Measurements from ENCODE around the gene HECTD3.

DNA sequence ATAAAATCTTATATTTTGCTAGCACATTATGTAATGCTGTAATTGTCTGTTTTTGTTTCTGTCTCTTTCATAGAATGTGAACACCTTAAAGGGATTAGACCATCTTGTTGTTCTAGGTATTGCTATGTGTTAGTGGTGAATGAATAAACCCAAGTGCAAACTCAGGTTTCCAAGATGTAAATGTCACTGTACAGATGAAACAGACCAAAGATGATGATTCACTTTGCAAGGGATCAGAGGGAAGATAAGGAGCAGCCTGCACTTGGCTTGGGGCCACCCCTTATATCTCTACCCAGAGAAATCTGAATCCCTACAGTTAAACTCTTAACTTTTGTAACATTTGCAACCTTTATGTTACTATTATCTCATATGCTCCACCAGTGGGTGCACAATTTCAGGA lies 26.3 kb upstream of the HECTD3 start:
- no peak for TF ChIP-seq CTCF (IDR thresholded peaks at IDR 0.05)
- no peak for TF ChIP-seq POLR2A (IDR thresholded peaks at IDR 0.05)

Data from tibial nerve (tissue), 3 donors.